ENCODE results near the gene HUNK. TPM values are rescaled to one million over a fixed set of nuclear protein-coding genes. Genes with fewer than 3 reads are reported as not detected.
A peak's percentile ranks its signal among the peaks of the same experiment; 100 is the strongest.
"Not testable (repeated sequence)": the region's sequence is repeated elsewhere in the genome, so short reads cannot be mapped to it uniquely, and the experiment has no call there.

Gene HUNK
- total RNA-seq, 1 donor from 2014 or later, result 2.5 TPM

GRCh38 chr21:31999810-32000468 lies 127.1 kb downstream of the HUNK start:
- no peak for DNase-seq

DNA sequence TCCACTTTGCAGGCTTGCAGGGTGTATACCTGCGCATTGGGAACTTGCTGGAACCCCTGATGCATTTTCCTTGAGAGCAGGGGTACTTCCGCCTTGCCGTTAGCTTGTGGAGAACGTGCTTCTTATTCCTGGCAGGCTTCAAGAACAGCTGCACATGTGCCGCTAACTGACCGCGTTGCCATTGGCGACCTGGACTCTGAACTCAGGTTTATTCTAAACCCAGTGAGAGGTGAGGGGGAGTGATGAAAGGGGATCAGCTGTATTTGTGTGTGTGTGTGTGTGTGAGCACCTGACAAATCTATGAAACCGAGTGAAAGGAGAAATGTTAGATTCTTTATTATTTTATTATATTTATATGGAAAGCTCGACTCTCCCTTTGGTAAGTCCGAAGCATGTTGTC lies 128.6 kb downstream of the HUNK start:
- peak; percentile 93 for DNase-seq

- peak; percentile 46 for DNase-seq
Observed at GRCh38 chr21:32003411-32003810, 130.6 kb downstream of the HUNK start.

GRCh38 chr21:32004291-32004690 lies 131.5 kb downstream of the HUNK start:
- DNase-seq, result no peak

DNA sequence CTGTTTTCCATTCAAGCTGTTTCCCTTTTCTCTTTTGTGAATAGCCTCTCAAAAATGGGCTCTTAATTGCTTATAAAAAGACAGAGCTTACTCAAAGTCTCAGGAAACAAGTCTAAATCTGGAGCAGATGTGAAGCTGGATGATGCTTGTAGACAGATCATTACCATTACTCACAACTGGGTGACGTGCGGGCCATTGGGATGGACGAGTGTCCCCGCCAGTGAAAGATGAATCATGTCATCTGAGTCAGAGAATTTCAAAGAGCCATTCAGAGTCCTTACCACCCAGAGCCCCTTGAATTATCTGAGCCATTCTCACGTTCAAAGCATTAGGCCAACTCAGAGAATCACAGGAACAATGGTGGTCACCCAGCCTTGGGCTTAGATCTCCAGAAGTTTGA lies 134.6 kb downstream of the HUNK start:
- DNase-seq, result no peak

GRCh38 chr21:32008714-32009113 lies 135.9 kb downstream of the HUNK start:
- DNase-seq, result no peak

GRCh38 chr21:32009263-32009662 lies 136.4 kb downstream of the HUNK start:
- no peak for DNase-seq

DNA sequence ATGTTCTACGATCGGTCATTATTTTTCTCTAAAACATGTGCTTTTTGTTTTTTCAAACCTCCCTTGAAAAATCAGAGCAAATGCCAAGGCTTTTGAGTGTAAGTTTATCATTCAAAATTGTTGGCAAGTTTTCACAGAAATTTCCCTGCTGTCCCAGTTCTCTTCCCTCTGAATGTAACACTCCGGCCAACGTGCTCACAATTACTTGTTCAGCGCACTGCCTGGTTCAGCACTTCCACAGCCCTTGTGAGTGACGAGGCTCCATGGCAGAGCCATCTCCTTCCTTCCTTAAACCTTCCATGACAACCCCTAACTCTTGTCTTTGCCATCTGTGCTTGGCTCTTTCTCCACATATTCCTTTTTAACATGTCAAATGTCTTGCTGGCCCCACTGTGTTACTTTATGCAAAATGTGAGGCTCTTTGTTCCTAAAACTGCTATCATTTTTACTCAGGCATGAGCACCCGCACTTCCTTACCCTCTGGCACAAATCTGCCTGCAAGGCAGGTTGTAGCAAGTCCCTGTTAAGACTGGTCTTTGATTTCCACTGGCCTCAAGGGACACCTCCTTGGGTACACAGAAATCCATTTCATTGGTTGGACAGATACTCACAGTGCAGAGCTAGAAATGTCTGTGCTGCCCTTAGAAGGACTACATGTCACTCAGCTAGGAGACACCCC lies 142.8 kb downstream of the HUNK start:
- no peak for DNase-seq

- no peak for DNase-seq
Observed at GRCh38 chr21:32018381-32018780, 145.6 kb downstream of the HUNK start.

GRCh38 chr21:32020564-32020963 lies 147.7 kb downstream of the HUNK start:
- no peak for DNase-seq

DNA sequence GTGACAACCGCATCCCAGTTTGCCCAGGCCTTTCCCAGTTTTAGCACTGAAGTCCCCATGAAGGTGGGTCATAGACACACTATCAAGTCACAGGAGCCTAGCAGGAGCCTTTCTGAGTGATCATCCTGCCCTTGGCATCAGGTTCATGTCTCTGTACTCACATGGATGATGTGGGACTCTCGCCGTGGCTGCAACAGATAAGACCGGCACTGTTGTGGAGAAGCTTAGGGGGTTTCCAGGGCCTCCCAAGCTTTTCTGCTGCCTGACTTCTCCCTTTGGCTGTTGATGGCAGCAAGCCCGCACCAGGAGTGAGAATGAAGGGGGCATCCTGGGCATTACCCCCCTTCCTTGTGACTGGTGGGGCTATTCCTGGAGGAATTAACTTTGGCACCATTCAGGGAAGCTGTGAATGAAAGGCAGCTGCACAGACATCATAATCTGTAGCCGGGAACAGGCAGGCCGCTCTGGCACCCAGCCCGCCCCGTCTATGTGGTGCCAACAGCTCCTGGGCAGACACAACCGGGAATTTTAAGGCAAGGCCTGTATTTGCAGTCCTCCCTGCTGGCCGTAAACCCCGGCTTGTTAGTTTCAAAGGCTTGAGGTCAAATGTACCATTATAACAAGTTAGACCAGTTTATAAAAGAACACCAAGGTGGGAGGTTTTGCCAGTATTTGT lies 148.6 kb downstream of the HUNK start:
- DNase-seq, result peak; percentile 91

GRCh38 chr21:32022146-32022545 lies 149.3 kb downstream of the HUNK start:
- no peak for DNase-seq

DNA sequence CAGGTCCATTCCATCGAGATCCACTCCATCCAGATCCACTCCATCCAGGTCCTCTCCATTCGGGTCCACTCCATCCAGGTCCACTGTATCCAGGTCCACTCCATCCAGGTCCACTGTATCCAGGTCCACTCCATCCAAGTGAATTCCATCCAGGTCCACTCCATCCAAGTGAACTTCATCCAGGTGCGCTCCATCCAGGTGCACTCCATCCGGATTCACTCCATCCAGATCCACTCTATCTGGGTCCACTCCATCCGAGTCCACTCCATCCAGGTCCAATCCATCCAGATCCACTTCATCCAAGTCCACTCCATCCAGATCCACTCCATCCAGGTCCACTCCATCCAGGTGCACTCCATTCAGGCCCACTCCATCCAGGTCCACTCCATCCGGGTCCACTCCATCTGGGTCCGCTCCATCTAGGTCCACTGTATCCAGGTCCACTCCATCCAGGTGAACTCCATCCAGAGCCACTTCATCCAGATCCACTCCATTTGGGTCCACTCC lies 157.4 kb downstream of the HUNK start:
- no peak for DNase-seq

GRCh38 chr21:32034850-32035249 lies 162.0 kb downstream of the HUNK start:
- DNase-seq, result no peak

- DNase-seq, result no peak
Observed at GRCh38 chr21:32035617-32036016, 162.8 kb downstream of the HUNK start.

DNA sequence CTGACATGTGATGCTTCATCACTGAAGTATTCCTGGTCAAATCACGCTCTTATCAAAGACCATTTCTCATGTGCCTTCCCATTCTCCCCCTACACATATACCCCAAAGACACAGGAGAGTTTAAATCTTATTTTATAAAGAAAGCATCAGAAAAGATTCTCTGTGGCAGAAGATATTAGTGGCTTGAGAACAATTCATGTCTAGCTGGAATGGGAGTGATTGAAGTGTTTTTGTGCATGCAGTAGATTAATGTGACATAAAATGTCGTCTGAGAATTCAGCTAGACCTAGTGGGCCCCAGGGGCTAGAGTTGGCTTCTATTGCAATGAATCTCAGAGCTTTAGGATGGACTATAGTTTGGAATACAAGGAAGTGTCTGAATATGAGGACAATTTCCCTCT lies 163.9 kb downstream of the HUNK start:
- DNase-seq, result no peak

DNA sequence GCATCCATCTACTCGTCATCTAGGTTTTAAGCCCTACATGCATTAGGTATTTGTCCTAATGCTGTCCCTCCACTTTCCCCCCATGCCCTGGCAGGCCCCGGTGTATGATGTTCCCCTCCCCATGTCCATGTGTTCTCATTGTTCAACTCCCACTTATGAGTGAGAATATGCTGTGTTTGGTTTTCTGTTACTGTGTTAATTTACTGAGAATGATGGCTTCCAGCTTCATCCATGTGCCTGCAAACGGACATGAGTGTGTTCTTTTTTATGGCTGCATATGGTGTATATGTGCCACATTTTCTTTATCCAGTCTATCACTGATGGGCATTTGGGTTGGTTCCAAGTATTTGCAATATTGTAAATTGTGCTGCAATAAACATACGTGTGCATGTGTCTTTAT lies 165.9 kb downstream of the HUNK start:
- not testable (repeated sequence) for DNase-seq

DNA sequence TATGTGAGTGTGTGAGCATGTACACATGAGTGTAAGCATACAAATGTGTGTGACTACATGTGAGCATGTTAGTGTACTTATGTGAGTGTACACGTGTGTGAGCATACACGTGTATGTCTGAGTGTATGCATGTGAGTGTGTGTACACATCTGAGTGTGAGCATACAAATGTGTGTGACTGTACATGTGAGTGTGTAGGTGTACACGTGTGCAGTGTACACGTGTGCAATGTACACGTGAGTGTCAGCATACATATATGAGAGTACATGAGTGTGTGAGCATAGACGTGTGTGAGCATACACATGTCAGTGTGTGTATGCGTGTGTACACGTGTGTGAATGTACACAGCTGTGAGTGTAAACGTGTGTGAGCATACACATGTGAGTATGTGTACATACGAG lies 170.6 kb downstream of the HUNK start:
- DNase-seq, result no peak

DNA sequence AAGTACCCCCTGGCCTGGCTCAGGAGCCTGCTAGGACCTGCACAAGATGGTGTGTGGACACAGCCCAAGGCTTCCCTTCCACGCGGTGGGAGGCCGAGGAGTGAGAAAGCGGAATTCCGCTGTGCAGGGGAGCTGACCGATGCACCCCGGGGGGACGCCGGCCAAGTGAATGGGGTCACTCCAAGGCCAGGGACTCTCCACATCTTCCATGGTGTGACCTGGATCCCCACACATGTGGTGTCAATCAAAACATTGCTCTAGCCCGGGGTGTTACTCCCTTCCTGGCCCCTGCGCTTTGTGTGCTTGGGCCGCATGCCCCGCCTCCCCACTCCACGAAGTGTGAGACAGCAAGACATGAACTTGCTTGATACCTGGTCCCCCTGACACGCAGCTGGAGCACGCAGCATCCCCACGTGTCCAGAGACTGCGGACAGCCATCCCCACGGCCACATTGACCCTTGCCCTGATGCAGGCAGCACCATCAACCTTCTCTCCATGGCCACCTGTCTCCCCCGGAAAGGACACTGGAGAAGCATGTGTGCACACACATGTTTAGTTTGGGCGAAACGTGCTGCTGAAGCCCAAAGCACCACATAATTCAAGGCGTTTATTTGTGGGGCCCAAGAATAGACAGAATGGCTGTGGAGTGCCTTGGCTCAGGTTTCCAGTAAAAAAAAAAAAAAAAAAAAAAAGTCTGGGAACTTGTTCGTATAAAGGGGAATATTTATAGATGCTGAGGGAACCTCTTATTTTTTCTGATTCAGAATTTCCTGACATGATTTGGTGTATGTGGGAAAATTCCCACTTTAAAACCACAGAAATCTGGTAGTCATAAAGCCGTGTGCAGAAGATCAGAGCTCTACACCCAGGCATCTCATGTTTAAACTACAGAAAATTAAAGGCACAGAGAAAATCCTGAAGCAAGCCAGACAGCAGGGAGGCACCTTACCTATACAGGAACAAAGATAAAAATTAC lies 171.7 kb downstream of the HUNK start:
- no peak for DNase-seq

- no peak for DNase-seq
Observed at GRCh38 chr21:32046191-32046590, 173.4 kb downstream of the HUNK start.

- DNase-seq, result no peak
Observed at GRCh38 chr21:32048353-32048752, 175.5 kb downstream of the HUNK start.

All from tongue (tissue), 2 donors.